Measurements from ENCODE around the gene CD4. TPM values are rescaled to one million over a fixed set of nuclear protein-coding genes. Genes with fewer than 3 reads are reported as not detected.
A peak's percentile ranks its signal among the peaks of the same experiment; 100 is the strongest.
"Not testable (repeated sequence)": the region's sequence is repeated elsewhere in the genome, so short reads cannot be mapped to it uniquely, and the experiment has no call there.

CD4 gene
- total and polyA plus RNA-seq, 4 donors: 11.3 to 16.6 (median 14.2) TPM

- Histone ChIP-seq H3K27me3 (ENCODE audit: control insufficient read depth, insufficient read depth, low read length) (no peaks in the 10 kb centered on the region), H3K36me3 (ENCODE audit: control insufficient read depth, insufficient read depth, low read length) (peaks cover 94% of the 10 kb centered on the region), H3K9me3 (ENCODE audit: control insufficient read depth, insufficient read depth, low read length) (no peaks in the 10 kb centered on the region), H3K27ac (ENCODE audit: low read depth, low read length) (no peak overlapping the region), H3K4me3 (ENCODE audit: low read depth, low read length) (no peak overlapping the region), H3K4me1 (ENCODE audit: control insufficient read depth, insufficient read depth, low read length) (no peaks in the 10 kb centered on the region)
- no peak for DNase-seq (ENCODE audit: low read depth in 4 of 6, low spot score in 6 of 6)
- 94% methylated on average over 8 of the region's 9 CpGs for WGBS (ENCODE audit: insufficient coverage)
Measured at GRCh38 chr12:6860116-6860515, 70.8 kb downstream of the CD4 start.

DNA sequence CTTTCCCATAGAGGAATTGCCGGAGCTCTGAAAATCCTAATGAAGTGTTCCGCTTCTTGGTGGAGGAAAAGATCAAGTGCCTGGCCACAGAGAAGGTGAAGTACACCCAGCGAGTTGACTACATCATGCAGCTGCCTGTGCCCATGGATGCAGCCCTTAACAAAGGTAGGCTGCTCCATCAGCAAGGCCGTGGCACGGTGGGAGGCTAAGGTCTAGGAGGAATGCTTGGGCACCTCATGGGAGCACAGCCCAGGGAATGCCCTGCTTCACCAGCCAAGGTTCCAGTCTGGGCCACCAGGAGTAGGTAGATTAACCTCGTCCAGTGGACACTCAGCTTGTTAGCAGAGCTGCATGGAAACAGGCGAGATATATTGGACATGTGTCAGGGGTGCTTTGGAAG, 71.6 kb downstream of the CD4 start:
- H3K9me3 ChIP-seq (ENCODE audit: control insufficient read depth, insufficient read depth, low read length): no peaks in the 10 kb centered on the region
- WGBS (ENCODE audit: insufficient coverage): 97% methylated on average over 7 of the region's 7 CpGs

DNA sequence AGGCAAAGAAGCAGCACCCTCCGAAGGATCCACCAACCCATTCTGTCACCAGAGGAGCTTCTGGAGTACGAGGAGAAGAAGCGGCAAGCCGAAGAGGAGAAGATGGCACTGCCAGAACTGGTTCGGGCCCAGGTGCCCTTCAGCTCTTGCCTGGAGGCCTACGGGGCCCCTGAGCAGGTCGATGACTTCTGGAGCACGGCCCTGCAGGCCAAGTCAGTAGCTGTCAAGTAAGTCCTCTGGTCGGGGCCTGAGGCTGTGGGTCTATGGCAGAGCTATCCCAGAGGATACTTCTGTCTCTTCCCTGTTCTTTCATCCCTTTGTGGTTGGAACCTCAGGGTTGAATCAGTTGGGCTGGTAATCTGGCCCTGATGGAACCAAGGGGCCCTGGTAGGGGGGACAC, 72.1 kb downstream of the CD4 start:
- Histone ChIP-seq H3K27ac (ENCODE audit: low read depth, low read length) (no peak overlapping the region), H3K4me3 (ENCODE audit: low read depth, low read length) (no peak overlapping the region), H3K27me3 (ENCODE audit: control insufficient read depth, insufficient read depth, low read length) (no peaks in the 10 kb centered on the region), H3K36me3 (ENCODE audit: control insufficient read depth, insufficient read depth, low read length) (peaks cover 94% of the 10 kb centered on the region), H3K9me3 (ENCODE audit: control insufficient read depth, insufficient read depth, low read length) (no peaks in the 10 kb centered on the region), H3K4me1 (ENCODE audit: control insufficient read depth, insufficient read depth, low read length) (no peaks in the 10 kb centered on the region)
- 96% methylated on average over 8 of the region's 9 CpGs for WGBS (ENCODE audit: insufficient coverage)
- DNase-seq (ENCODE audit: low read depth in 4 of 6, low spot score in 6 of 6): no peak

More for the DNA sequence above, 71.6 kb downstream of the CD4 start:
- no peak for DNase-seq (ENCODE audit: low read depth in 4 of 6, low spot score in 6 of 6)
- Histone ChIP-seq H3K27ac (ENCODE audit: low read depth, low read length) (no peak overlapping the region), H3K36me3 (ENCODE audit: control insufficient read depth, insufficient read depth, low read length) (peaks cover 94% of the 10 kb centered on the region), H3K4me1 (ENCODE audit: control insufficient read depth, insufficient read depth, low read length) (no peaks in the 10 kb centered on the region), H3K4me3 (ENCODE audit: low read depth, low read length) (no peak overlapping the region), H3K27me3 (ENCODE audit: control insufficient read depth, insufficient read depth, low read length) (no peaks in the 10 kb centered on the region)

GRCh38 chr12:6863033-6863432, 73.7 kb downstream of the CD4 start:
- no peaks in the 10 kb centered on the region for H3K9me3 ChIP-seq (ENCODE audit: control insufficient read depth, insufficient read depth, low read length)
- no peaks in the 10 kb centered on the region for H3K27me3 ChIP-seq (ENCODE audit: control insufficient read depth, insufficient read depth, low read length)
- H3K27ac ChIP-seq (ENCODE audit: low read depth, low read length): no peak overlapping the region
- WGBS (ENCODE audit: insufficient coverage): 87% methylated on average over 10 of the region's 11 CpGs
- peaks cover 6% of the 10 kb centered on the region for H3K4me1 ChIP-seq (ENCODE audit: control insufficient read depth, insufficient read depth, low read length)
- H3K4me3 ChIP-seq (ENCODE audit: low read depth, low read length): no peak overlapping the region
- no peak for DNase-seq (ENCODE audit: low read depth in 4 of 6, low spot score in 6 of 6)
- peaks cover 82% of the 10 kb centered on the region for H3K36me3 ChIP-seq (ENCODE audit: control insufficient read depth, insufficient read depth, low read length)

DNA sequence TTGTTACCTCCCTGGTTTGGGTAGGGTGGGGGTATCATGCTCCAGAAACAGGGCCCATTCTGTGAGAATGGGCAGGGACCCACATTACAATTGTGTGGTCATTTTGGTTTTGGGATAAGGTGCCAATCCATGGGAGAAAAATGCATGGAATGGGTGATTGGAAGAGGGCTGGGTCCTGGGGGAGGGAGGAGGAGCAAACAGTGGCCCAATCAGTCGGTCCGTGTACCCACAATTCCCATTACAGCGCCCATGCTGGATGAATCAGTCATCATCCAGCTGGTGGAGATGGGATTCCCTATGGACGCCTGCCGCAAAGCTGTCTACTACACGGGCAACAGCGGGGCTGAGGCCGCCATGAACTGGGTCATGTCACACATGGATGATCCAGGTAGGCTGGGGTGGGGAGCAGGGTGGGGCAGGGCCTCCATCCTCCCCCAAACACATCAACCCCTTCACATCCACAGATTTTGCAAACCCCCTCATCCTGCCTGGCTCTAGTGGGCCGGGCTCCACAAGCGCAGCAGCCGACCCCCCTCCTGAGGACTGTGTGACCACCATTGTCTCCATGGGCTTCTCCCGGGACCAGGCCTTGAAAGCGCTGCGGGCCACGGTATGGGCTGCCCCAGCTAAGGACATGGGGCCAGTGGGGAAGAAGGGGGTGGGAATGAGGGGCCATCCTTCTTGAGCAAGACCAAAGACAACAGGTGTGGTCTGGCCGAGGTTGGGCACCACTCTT, 74.4 kb downstream of the CD4 start:
- H3K27ac ChIP-seq (ENCODE audit: low read depth, low read length): no peak overlapping the region
- no peaks in the 10 kb centered on the region for H3K9me3 ChIP-seq (ENCODE audit: control insufficient read depth, insufficient read depth, low read length)
- H3K27me3 ChIP-seq (ENCODE audit: control insufficient read depth, insufficient read depth, low read length): no peaks in the 10 kb centered on the region
- H3K36me3 ChIP-seq (ENCODE audit: control insufficient read depth, insufficient read depth, low read length): peaks cover 75% of the 10 kb centered on the region
- 91% methylated on average over 11 of the region's 16 CpGs for WGBS (ENCODE audit: insufficient coverage)
- H3K4me3 ChIP-seq (ENCODE audit: low read depth, low read length): no peak overlapping the region
- peaks cover 13% of the 10 kb centered on the region for H3K4me1 ChIP-seq (ENCODE audit: control insufficient read depth, insufficient read depth, low read length)
- DNase-seq (ENCODE audit: low read depth in 4 of 6, low spot score in 6 of 6): no peak

DNA sequence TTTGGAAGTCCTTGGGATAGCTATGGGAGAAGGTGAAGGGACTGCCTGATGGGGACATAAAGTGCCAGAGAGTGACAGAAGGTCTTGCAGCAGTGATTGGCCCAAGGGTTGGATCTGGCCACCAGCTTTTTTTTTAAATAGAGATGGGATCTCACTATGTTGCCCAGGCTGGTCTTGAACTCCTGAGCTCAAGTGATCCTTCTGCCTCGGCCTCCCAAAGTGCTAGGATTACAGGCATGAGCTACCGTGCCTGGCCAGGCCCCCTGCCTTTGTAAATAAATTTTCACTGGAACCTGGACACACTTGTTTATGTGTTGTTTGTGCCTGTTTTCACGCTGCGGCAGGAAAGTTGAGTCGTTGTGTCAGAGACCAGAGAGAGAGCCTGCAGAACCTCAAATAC, 76.0 kb downstream of the CD4 start:
- H3K36me3 ChIP-seq (ENCODE audit: control insufficient read depth, insufficient read depth, low read length): peaks cover 71% of the 10 kb centered on the region
- WGBS (ENCODE audit: insufficient coverage): 100% methylated on average over 2 of the region's 5 CpGs
- not testable (repeated sequence) for H3K9me3 ChIP-seq (ENCODE audit: control insufficient read depth, insufficient read depth, low read length)

DNA sequence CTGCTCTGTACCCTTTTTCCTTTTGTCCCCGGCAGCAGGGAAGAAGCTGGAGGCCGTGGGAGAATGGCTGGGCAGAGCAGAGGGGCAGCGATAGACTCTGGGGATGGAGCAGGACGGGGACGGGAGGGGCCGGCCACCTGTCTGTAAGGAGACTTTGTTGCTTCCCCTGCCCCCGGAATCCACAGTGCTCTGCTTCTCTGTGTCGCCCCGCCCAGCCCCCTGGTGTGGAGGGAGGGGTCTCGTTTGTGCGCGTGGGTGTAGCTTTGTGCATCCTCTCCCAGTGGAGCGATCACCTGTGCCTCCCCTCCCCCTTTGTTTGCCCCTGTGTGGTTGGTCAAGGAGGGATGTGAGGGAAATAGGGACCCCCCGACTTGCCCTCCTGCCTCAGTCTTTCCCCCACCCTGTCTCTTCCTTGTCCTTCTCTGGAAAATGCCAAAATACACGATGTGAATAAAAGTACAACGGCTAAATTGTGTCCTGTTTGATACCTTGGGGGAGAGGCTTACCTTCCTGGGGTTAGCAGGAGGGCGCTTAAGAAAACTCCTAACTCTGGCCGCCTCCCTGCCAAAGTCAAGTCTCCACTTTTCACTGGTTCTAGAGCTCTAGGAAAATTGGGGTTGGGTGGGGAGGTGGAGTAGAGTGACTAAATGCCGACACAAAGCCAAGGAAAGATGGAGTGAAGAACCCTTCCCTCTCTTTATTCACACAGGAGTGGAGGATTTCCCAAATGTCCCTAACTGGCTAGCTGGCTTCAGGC, 77.0 kb downstream of the CD4 start:
- Histone ChIP-seq H3K9me3 (ENCODE audit: control insufficient read depth, insufficient read depth, low read length) (no peaks in the 10 kb centered on the region), H3K36me3 (ENCODE audit: control insufficient read depth, insufficient read depth, low read length) (peaks cover 71% of the 10 kb centered on the region), H3K27me3 (ENCODE audit: control insufficient read depth, insufficient read depth, low read length) (no peaks in the 10 kb centered on the region), H3K27ac (ENCODE audit: low read depth, low read length) (peak overlapping the region; percentile 86), H3K4me3 (ENCODE audit: low read depth, low read length) (no peak overlapping the region), H3K4me1 (ENCODE audit: control insufficient read depth, insufficient read depth, low read length) (peaks cover 25% of the 10 kb centered on the region)
- DNase-seq (ENCODE audit: low read depth in 4 of 6, low spot score in 6 of 6): no peak
- 76% methylated on average over 6 of the region's 19 CpGs for WGBS (ENCODE audit: insufficient coverage)

More for the DNA sequence above, 76.0 kb downstream of the CD4 start:
- H3K27me3 ChIP-seq (ENCODE audit: control insufficient read depth, insufficient read depth, low read length); H3K4me3 ChIP-seq (ENCODE audit: low read depth, low read length); DNase-seq (ENCODE audit: low read depth in 4 of 6, low spot score in 6 of 6); H3K27ac ChIP-seq (ENCODE audit: low read depth, low read length): not testable (repeated sequence)
- H3K4me1 ChIP-seq (ENCODE audit: control insufficient read depth, insufficient read depth, low read length): peaks cover 25% of the 10 kb centered on the region

DNA sequence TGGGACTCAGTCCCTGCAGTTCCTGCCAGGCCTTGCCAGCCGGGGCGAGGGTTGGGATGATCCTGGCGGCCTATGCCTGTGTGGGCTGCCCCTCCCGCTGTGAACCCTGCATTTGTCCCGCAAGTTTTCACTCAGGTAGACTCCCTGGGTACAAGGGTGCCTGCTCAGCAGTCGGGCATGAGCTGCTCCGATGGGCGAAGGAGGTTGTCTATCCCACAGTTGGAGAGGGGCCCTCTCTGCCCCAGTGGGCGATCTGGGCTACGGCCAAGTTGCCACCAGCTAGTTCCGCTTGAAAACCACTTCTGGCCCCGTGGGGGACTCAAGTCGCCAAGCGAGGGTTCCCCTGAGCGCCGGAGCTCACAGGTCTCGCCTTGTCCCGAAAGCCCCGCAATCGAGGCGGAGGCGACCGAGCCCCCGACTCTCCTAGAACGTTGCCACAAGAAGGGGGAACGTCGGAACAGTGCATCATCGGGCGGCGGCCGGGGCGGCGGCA, 77.6 kb downstream of the CD4 start:
- no peaks in the 10 kb centered on the region for H3K27me3 ChIP-seq (ENCODE audit: control insufficient read depth, insufficient read depth, low read length)
- peak in 2 of 6 donors; percentile 5 to 50 for DNase-seq (ENCODE audit: low read depth in 4 of 6, low spot score in 6 of 6)
- H3K9me3 ChIP-seq (ENCODE audit: control insufficient read depth, insufficient read depth, low read length): no peaks in the 10 kb centered on the region
- H3K36me3 ChIP-seq (ENCODE audit: control insufficient read depth, insufficient read depth, low read length): peaks cover 71% of the 10 kb centered on the region
- peaks cover 32% of the 10 kb centered on the region for H3K4me1 ChIP-seq (ENCODE audit: control insufficient read depth, insufficient read depth, low read length)
- peak overlapping the region; percentile 86 for H3K27ac ChIP-seq (ENCODE audit: low read depth, low read length)
- WGBS (ENCODE audit: insufficient coverage): 4% methylated on average over 32 of the region's 33 CpGs
- peak overlapping the region; percentile 69 for H3K4me3 ChIP-seq (ENCODE audit: low read depth, low read length)

DNA sequence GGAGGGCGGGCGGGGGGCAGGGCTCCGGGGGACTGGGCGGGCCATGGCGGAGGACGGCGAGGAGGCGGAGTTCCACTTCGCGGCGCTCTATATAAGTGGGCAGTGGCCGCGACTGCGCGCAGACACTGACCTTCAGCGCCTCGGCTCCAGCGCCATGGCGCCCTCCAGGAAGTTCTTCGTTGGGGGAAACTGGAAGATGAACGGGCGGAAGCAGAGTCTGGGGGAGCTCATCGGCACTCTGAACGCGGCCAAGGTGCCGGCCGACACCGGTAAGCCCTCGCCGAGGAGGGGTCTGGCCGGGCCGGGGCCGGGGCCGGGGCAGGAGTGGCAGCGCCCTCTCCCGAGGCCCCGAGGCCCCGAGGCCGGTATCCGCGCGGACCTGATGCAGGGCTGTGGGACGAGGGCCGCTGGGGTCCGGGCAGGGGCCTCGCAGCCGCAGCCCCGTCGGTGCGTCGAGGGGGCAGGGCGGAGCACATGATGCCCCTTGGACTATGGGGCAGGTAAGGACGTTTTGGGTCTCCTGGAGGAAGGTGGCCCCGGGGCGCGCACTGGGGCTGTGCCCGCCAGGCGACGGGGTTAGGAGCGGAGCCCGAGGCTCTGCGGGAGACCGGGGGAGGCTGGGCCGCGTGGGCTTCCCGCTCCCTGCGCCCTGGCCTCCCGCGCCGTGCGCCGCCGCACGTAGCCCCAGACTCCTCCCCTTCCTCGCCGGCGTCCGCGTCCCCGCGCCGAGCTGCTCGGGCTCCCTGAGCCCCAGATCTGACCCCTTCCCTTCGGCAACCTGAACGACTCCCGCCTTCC, 78.3 kb downstream of the CD4 start, which contains the start of gene TPI1:
TSS of gene TPI1 (plus strand) at position 119 of the 798 bp plus-strand sequence. CDS start at position 155, 36 bp downstream.
- Histone ChIP-seq H3K9me3 (ENCODE audit: control insufficient read depth, insufficient read depth, low read length) (no peaks in the 10 kb centered on the region), H3K27me3 (ENCODE audit: control insufficient read depth, insufficient read depth, low read length) (no peaks in the 10 kb centered on the region), H3K27ac (ENCODE audit: low read depth, low read length) (peak within 1 kb of the TSS; percentile 86), H3K36me3 (ENCODE audit: control insufficient read depth, insufficient read depth, low read length) (peaks cover 68% of the 10 kb centered on the region), H3K4me3 (ENCODE audit: low read depth, low read length) (peak within 1 kb of the TSS; percentile 69), H3K4me1 (ENCODE audit: control insufficient read depth, insufficient read depth, low read length) (peaks cover 38% of the 10 kb centered on the region)
- peak in 5 of 6 donors; percentile 47 to 91 (median 73) for DNase-seq (ENCODE audit: low read depth in 4 of 6, low spot score in 6 of 6)
- WGBS (ENCODE audit: insufficient coverage): under 1% methylated on average over 86 of the region's 86 CpGs
